HG03565 (cell line): ENCODE results near the gene MPP3.
"Not testable (repeated sequence)": the region's sequence is repeated elsewhere in the genome, so short reads cannot be mapped to it uniquely, and the experiment has no call there.

ENCODE experiments used
- ATAC-seq: cut with Tn5 transposase; IDR thresholded peaks from one replicate; pipeline ENCODE4 v1.9.1; 2021; ENCODE audit warnings: mild to moderate bottlenecking, moderate library complexity; ENCODE audit not compliant: unreplicated experiment

Gene MPP3

DNA sequence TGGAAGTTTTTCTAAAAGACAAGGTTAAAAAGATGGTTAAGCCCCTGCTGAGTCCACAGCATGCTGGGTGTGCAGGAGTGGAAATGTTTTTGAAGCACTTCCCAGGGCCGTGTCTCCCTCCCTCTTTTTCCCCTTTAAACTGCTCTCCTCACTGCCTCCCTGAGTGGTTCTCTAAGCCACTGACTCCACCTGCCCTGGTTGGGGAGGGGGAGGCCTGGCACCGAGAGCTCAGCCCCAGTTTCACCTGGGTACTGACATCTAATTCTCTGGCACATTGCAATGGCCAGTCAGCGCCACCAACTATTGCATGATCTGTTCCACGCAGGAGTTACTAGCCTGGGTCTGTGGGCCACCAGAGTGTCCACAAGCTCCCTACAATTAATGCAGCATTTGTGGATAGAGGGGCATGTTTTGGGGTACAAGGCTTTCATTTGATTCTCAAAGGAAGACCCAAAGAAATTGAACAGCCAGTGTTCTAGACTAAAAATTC lies 22.7 kb downstream of the MPP3 start:
- no peak for ATAC-seq

DNA sequence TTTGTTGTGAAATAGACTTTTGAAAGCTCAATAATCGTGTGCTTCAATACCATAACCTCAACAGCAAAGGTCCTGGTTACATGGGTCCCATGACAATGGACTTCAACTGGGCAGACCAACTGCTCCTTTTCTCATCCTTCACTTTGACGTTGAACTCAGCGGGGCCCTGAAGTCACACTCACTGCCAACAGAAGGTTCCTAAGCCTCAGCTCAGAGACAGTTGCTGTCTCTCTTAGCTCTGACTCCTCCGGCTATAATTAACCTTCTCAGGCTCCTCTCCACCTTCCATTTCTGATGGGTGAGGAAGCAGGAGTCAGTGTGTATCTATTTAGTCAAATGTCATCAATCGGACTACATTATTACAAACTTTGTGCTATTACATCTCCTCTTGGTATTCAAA lies 23.8 kb downstream of the MPP3 start:
- no peak for ATAC-seq

DNA sequence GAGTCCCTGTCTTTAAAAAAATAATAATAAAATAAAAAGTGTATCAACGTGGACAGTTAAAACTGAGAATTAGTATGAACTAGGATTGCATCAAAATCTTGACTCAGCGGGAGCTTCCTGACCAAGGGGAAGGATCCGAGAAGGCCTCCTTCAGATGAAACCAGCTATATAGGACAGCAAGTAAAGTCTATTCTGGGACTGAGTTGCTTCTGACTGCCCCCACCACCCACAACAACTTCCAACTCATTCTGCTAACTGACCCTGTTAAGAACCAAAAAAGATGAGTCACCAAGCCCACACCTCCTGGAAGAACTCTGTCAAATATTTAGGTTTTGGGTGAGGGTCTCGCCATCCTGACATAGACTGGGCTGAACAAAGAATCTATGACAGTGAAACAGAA lies 24.9 kb downstream of the MPP3 start:
- no peak for ATAC-seq

DNA sequence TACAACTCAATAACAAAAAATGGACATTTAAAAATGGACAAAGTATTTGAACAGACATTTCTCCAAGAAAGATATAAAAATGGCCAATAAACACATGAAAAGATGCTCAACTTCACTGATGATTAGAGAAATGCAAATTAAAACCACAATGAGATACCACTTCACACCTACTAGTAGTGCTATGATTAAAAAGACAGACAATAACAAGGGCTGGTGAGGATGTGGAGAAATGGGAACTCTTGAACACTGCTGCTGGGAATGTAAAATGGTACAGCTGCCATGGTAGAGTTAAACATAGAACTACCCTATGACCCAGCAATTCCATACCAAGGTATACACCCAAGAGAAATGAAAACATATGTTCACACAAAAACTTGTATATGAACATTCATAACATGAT lies 27.8 kb downstream of the MPP3 start:
- ATAC-seq, result no peak

DNA sequence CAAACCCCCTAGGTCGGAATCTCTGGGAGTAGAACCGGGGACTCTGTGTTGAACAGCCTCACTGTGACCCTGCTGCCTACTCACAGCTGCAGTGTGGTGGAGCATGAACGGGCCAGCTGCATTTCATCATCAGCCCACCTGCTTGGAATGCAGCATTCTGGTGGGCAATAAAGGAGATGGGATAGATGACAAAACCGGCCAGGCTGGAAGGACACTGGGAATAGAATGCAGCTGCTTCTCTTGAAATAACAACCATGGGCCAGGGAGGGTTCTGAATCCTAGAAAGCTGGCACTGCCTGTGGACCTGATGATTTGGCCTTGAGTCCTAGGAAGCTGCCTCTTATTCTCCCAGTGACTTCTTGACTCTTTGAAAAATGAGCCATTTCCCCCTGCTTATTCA lies 29.2 kb downstream of the MPP3 start:
- ATAC-seq, result no peak

DNA sequence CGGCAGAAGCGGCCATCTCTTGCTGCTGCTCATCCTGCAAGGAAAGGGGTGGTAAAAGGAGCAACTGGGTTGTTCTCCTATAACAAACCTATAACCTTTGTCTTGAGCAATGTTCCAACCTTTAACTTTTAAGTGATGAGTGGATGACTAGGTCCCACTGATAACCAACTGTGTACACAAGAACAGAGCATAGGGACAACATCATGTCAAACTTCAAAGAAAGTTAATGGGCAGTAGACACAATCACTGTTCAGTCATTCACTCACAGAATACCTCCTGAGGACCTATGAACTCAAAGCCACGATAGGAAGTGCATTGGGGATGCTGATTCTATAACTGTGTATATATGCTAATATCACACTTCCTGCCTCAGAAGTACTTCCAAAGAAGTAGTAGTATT lies 31.1 kb downstream of the MPP3 start:
- no peak for ATAC-seq

DNA sequence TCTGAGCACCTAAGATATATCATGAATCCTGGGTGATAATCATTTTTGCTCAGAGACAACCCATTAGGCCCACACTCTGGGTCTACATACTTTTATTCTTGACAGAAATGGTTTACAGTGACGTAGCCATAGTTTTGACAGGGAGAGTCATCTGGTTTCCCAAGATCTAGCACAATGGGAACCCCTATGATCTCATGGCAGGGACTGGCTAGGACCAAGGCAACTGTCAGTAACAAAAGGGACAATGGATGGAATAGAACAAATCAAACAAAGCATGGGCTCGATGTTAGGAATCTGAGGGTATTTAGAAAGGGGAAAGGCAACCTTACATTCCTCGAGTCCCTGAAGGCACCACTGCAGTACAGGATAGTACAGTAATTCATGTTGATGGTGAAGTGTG lies 32.2 kb downstream of the MPP3 start:
- ATAC-seq, result no peak

DNA sequence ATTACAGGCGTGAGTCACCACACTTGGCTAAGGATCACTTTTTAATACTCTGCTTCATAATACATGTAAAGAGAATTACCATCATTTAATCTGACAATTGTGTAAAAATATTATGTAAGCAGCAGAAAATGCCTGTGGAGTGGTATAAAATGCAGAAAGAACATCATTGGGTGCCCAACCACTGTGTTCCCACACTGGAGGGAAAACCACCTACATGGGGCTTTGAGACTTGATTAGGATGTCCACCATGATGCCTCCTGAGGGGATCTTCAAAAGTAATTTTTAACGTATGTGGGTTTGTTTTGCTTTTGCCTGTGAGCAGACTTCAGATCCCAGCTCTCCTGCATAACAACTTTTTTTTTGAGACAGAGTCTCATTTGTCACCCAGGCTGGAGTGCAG lies 33.9 kb downstream of the MPP3 start:
- no peak for ATAC-seq

DNA sequence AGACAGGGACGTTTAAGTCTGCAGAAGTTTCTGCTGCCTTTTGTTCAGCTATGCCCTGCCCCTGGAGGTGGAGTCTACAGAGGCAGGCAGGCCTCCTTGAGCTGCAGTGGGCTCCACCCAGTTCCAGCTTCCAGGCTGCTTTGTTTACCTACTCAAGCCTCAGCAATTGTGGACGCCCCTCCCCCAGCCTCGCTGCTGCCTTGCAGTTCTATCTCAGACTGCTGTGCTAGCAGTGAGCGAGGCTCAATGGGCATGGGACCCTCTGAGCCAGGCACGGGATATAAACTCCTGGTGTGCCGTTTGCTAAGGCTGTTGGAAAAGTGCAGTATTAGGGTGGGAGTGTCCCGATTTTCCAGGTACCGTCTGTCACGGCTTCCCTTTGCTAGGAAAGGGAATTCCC lies 34.9 kb downstream of the MPP3 start:
- ATAC-seq, result not testable (repeated sequence)

DNA sequence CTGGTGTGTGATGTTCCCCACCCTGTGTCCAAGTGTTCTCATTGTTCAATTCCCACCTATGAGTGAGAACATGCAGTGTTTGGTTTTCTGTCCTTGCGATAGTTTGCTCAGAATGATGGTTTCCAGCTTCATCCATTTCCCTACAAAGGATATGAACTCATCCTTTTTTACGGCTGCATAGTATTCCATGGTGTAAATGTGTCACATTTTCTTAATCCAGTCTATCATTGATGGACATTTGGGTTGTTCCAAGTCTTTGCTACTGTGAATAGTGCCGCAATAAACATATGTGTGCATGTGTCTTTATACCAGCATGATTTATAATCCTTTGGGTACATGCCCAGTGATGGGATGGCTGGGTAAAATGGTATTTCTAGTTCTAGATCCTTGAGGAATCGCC lies 40.3 kb downstream of the MPP3 start:
- ATAC-seq, result not testable (repeated sequence)

DNA sequence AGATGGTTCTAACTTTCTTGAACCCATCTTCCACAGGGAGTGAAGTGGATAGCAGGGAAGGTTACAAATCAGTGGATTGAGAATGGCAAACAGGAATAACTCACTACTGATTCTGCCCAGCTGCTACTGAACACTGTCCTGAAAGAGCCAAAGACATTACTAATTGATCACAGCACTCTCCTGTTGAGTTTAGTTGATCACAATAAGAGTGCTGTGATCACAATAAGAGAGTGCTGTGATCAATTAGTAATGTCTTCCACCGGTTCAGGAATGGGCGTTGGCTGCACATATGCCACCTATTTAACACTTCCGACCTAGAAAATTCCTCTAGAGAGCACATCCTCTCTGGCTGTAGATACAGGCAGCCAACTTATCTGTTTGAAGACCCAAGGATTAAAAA lies 41.4 kb downstream of the MPP3 start:
- ATAC-seq, result no peak

DNA sequence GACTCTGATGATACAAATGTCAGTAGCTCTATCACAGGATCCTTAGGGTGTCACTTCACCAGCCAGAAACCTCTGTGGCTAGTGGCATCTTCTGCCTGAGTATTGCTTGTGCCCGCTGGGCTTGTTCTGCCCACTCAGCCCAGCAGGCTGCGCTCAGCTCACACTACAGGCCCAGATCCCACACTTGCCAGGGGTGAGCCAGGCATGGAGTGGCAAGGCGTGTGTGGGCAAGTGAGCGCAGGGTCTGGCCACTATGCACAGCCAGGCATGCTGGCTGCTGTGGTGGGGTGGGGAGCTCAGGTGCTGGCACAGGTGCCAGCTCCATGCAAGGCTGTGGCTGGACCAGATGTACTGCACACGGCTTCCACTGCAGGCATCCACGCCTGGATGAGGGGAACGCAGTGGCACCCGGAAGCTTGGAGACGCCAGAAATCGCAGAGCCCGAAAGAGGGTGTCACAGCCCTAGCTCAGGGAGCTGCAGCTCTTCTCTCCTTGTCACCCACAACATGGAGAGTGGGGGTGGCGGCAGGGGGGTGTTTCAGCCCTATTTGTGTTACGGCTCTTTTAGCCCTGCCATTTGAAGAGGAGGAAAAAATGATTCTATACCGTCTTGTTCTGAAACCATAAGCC lies 42.5 kb downstream of the MPP3 start:
- no peak for ATAC-seq

DNA sequence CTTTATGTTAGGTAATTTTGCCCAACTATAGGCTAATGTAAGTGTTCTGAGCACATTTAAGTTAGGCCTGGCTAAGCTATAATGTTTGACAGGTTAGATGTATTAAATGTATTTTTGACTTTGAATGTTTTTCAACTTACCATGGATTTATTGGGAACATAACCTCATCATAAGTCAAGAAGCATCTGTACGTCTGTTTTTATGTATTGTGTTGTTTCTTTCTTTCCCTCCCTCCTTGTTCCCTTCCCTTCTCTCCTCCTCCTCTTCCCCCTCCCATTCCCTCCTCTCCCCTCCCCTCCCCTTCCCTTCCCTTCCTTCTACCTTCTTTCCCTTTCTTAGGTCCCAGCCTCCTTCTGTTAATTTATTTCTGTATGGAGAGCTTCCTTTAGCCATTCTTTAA lies 43.5 kb downstream of the MPP3 start:
- no peak for ATAC-seq

DNA sequence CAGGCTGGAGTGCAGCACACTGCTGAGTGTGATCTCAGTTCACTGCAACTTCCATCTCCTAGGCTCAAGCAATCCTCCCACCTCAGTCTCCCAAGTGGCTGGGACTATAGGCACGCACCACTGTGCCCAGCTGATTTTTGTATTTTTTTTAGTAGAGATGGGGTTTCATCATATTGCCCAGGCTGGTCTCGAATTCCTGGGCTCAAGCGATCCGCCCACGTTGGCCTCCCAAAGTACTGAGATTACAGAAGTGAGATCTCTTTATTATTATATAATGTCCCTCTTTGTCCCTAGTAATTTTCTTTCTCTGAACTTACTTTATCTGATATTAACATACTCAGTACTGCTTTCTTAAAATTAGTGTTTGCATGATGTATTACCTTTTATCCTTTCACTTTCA lies 44.4 kb downstream of the MPP3 start:
- no peak for ATAC-seq

DNA sequence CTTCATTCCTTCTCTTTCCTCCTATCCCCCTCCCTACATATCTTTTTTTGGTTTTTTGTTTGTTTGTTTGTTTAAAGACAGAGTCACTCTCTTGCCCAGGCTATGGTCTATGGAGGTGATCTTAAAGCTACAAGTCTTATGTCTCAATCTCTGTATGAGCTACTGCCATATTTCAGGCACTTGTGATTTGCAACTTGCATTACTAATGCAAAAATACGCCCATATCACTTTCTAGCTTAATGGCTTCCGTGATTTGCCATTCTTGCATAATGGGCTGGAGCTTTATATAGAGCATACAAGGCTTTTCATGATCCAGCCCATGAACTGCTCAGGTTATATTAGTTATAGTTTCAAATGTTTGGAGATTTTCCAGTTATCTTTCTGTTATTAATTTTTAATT lies 45.2 kb downstream of the MPP3 start:
- no peak for ATAC-seq

DNA sequence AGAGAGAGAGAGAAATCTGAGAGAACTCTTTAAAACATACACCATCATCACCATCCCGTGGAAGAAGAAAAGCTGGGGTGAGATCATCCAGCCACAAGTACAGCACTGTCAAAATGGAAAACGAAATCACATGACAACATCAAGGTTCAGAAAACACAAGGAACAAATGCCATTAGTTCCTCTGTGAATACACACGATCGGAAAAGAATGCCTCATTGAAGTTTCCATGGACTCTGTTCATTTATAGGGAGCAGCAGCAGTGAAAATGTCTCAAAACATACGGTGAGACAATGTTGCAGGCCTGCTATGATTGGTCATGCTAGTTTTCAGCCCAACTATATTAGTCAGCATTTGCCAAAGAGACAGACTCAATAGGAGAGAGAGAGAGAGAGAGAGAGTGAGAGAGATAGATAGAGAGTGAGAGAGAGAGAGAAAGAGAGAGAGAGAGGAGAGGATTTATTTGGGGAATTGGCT lies 48.3 kb downstream of the MPP3 start:
- ATAC-seq, result no peak

DNA sequence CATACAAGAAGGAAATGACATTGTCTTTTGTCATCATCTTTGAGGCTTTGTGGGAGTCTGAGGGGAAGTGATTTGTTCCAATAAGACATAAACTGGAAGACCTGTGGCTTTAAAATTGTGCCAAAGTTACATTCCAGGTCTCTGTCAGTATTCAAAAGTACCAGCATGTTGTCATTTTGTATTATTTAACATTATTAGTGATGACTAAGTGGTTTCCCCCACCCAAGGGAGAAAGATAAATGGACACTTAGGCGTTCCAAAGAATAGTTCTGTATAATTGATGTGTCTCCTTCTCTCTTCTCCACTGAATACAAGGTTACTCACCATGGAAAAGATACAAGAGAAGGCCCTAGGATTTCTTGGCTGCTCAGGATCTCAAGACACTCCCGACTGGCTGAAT lies 48.9 kb downstream of the MPP3 start:
- ATAC-seq, result no peak

DNA sequence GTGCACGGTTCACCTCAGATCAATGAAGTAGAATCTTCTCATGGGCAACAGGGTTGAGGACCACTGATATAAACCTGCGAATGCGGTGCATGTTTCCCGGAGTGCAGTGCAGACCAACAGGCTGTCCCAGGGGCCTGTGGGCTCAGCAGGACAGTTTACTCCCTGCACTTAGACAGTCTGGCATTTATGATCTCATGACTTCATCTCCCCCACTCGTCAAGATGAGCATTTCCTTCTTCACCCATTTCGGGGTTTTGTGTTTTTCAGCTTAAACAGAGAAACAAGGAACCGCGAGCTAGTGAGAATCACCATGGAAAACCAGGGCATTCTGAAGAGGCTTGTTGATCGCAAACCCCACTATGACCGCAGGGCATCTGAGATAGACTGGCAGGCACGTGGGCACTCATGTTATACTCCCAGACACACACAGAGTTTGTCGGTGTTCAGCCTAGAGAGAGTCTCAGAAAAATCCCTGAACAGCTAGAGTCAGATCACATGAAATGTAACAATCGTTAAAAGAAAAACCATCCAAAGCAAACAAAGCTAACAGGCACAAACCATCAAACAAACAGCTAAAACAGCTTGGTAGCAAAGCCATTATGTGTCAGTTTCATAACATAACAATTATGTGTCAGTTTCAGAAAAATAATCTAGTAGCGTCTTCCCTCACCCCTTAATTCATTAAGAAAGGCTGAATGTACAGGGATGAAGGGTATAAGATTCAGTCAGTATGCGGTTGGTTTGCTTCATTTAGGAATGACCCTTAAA lies 49.8 kb downstream of the MPP3 start:
- ATAC-seq, result no peak

DNA sequence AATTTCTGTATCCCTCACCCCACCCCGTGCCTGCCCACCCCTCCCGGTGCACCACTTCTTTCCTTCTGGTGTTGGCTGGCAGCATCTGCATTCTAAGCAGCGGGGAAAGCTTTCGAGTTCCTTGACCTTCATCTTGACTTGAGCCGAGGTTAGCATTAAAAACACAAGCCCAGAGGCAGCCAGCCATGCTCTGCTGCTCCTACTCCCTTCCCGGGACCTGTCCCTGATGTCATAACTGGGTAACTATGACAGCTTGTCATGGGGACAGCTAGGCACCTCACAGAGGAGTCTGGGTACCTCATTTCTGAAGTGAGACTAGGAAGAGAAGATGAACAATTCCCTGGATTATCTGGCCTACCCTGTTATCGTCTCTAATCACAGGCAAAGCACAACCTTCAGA lies 52.8 kb downstream of the MPP3 start, which contains the start of gene CFAP97D1:
TSS of gene CFAP97D1 (plus strand) at position 301 of the 400 bp plus-strand sequence. CDS start at position 329, 28 bp downstream.
- no peak for ATAC-seq

DNA sequence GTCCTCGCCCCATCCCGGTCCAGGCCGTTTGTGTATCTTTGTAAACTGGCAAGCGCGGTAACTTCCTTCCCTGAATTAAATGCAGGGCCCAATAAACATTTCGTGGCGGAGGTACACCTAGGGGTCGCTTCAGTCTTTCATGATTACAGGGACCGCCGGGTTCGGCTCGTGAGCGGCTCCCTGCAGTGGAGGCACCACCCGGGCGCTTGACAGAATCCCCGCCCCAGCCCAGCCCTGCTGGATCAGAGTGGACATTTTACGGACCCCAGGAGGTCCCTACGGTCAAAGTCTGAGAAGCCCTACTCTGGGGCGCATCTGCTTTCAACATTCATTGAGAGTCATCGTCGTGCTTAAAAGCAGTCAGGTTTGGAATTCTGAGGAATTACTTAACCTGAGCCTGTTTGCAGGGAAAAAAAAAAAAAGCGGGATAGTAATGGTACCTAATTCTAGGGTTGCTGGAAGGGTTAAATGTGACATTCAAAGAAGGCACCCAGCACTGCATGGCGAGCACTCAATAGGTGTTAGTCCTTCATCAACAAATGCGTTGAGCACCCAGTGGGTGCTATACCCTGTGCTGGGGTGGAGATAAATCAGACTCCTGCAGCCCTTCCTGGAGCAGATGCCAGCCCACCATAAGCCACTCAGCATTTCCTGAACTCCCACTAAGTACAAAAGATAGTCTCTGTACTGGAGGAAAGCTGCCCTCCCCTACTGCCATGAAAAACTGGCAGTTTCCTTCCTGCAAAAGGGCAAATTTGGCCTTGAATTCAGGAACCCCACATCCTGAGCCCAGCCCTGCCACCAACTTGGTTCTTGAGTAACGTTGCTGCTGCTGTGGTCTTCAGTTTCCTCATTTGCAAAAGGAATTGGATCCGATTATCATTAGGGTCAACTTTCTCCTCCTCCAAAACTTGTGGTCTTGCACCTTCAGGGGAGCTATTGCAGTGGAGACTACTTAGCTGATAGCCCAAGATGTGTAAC lies 53.5 kb downstream of the MPP3 start:
- ATAC-seq, result peak; percentile 8
